HL-60/S4 treated with retinoic acid at 250 ng/mL for 4 days and 3 days (cell line): ENCODE measurements around the gene HSPB6.

Experiments
- in situ Hi-C: fragments of 300-500 bp; cut with MboI; formaldehyde crosslinking; loops from 2 replicates; pipeline ENCODE4 v1.7.0; 2022; ENCODE audit warnings: low sequenced_read_pairs

HSPB6 gene

GRCh38 chr19:35767288-35768081, 10.7 kb upstream of the HSPB6 start:
- in situ Hi-C loops: no loop called here

GRCh38 chr19:35766571-35767104, 9.8 kb upstream of the HSPB6 start:
- in situ Hi-C loops: no loop called here

GRCh38 chr19:35764432-35765315, 7.8 kb upstream of the HSPB6 start:
- in situ Hi-C loops: no loop called here

- in situ Hi-C loops: no loop called here
These were observed 4.0 kb upstream of the HSPB6 start for GRCh38 chr19:35760711-35761349.

- in situ Hi-C loops: no loop called here
These were observed 2.9 kb upstream of the HSPB6 start for GRCh38 chr19:35759697-35760096.

GRCh38 chr19:35757749-35758608, 1.1 kb upstream of the HSPB6 start, which contains the start of gene PROSER3:
PROSER3 (plus strand) TSS chr19:35758176; CDS start chr19:35758216, 40 bp downstream.
- in situ Hi-C loops: no loop called here

GRCh38 chr19:35757231-35757748, 461 bp upstream of the HSPB6 start:
- in situ Hi-C loops: no loop called here

- in situ Hi-C loops: no loop called here
These were observed 1.1 kb downstream of the HSPB6 start for GRCh38 chr19:35755550-35756376.

GRCh38 chr19:35755131-35755549, 1.7 kb downstream of the HSPB6 start:
- in situ Hi-C loops: no loop called here

- in situ Hi-C loops: no loop called here
These were observed 2.3 kb downstream of the HSPB6 start for GRCh38 chr19:35754370-35755130.

GRCh38 chr19:35753634-35754369, 3.0 kb downstream of the HSPB6 start:
- in situ Hi-C loops: no loop called here

- in situ Hi-C loops: no loop called here
These were observed 4.0 kb downstream of the HSPB6 start for GRCh38 chr19:35752746-35753350.

- in situ Hi-C loops: no loop called here
These were observed 4.7 kb downstream of the HSPB6 start for GRCh38 chr19:35751839-35752745.

- in situ Hi-C loops: no loop called here
These were observed 6.7 kb downstream of the HSPB6 start for GRCh38 chr19:35750167-35750566.

GRCh38 chr19:35748106-35749020, 8.5 kb downstream of the HSPB6 start, which contains the start of gene LIN37:
LIN37 (plus strand) TSS chr19:35748576; CDS start chr19:35748725, 149 bp downstream.
- in situ Hi-C loops: no loop called here
